Measurements from ENCODE around the gene MEI4. TPM values are rescaled to one million over a fixed set of nuclear protein-coding genes. Genes with fewer than 3 reads are reported as not detected.

Gene MEI4
- polyA plus RNA-seq, 4 donors: 0.01 to 0.09 TPM; not detected in 2

GRCh38 chr6:77972334-77972733, 319.5 kb downstream of the MEI4 start:
- no peaks in the 10 kb centered on the region for H3K27me3 ChIP-seq (ENCODE audit: control insufficient read depth in 3 of 3, insufficient read depth in 3 of 3, low read length in 3 of 3)
- H3K27ac ChIP-seq (ENCODE audit: low read depth in 1 of 3, low read length in 2 of 3): no peak overlapping the region
- H3K36me3 ChIP-seq (ENCODE audit: control insufficient read depth in 3 of 3, insufficient read depth in 2 of 3, low read depth in 1 of 3, low read length in 3 of 3): no peaks in the 10 kb centered on the region
- peaks cover 0 to 2% of the 10 kb centered on the region in 2 donors for H3K9me3 ChIP-seq (ENCODE audit: control insufficient read depth in 2 of 2, insufficient read depth in 1 of 2, low read depth in 1 of 2, low read length in 1 of 2)
- DNase-seq (no peak), FAIRE-seq (no peak)
- no peaks in the 10 kb centered on the region for H3K4me1 ChIP-seq (ENCODE audit: control insufficient read depth in 3 of 3, insufficient read depth in 2 of 3, low read depth in 1 of 3, low read length in 2 of 3)
- no peak overlapping the region for H3K4me3 ChIP-seq (ENCODE audit: low read depth in 1 of 3, low read length in 3 of 3)

Other genes starting within 250 kb of the MEI4 start
- gene HTR1B, start 189.5 kb upstream of the MEI4 start, polyA plus RNA-seq: 1 to 10 TPM in 1 of 4 donors, under 1 TPM in 1, not detected in 2; 0.15 to 1.4 TPM